ENCODE data around the gene TC2N. TPM values are rescaled to one million over a fixed set of nuclear protein-coding genes. Genes with fewer than 3 reads are reported as not detected.

The TC2N gene
- total and polyA plus RNA-seq, 2 donors (not counting 1 experiment from before 2014, with no cell fraction given): 3.7 to 10.4 TPM

DNA sequence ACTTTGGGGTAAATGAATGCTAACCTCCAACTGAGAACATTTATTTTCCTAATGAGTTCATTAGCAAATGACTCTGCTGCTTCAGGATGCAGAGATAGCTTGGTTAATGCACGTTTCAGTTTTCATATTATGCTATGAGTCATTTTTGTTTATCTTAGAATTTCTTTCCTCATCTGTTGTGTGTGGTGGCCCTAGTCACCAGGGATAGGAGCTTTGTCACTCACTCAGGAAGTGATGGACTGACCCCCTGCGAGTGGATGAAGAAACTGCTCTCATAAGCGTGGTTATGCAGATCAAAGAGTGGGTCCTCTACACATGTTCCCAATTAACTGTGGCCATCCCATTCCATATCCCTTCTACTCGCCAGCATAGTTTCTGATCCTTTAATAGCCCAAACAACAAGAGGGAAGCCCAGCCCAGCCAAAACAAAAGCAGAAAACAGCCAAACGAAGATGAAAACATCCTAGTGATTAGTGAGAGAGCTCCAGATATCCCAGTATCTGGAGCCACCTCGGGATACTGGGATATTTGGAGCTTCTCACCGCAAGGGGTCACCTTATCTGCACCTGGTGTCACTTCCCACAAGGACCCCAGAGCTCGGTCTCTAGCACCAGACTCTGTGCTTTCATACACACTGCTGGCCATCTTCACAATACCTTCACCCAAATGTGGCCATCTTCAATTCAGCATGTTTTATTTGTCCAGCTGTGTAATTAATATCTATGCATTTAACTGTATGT, 8.6 kb downstream of the TC2N start:
- ChIA-PET CTCF (interaction anchor here (1.1 kb wide), 1 partner anchor 209 kb away, joined by 5 read pairs; no protein-coding TSS in a partner anchor), POLR2A (no interaction called here)

DNA sequence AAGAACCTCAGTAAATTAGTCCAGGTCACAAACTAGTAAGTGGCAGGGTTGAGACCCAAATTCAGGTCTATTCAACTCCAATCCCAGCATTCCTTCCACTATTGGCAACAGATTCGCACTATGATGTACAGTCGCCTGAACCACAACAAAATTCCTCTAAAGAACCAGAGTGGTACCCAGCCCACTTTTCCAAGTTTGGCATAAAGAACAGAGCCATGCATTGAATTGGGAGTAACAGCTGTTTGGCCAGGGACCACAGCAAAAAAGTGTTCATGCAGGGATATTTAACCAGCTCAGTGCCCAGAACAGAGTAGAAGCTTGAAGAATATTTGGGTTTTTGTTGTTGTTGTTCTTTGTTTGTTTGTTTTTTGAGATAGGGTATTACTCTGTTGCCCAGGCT, 9.7 kb downstream of the TC2N start:
- Mint-ChIP-seq H3K4me1 (peaks cover 14% of the 10 kb centered on the region), H3K9me3 (ENCODE audit: insufficient read depth) (no peaks in the 10 kb centered on the region), H3K27ac (no peak overlapping the region), H3K4me3 (no peak overlapping the region), H3K27me3 (peaks cover 12% of the 10 kb centered on the region)
- WGBS (ENCODE audit: insufficient coverage): 100% methylated on average over 2 of the region's 2 CpGs
- Histone ChIP-seq H3K36me3 (replicated peaks in 1 of 2; ENCODE audit: control extremely low read depth in 1 of 2, control insufficient read depth in 1 of 2, extremely low read depth in 1 of 2, insufficient read depth in 2 of 2, low read length in 1 of 2) (no peaks in the 10 kb centered on the region), H3K4me1 (ENCODE audit: control insufficient read depth in 2 of 2, insufficient read depth in 2 of 2, low read length in 2 of 2) (peaks cover 27 to 32% of the 10 kb centered on the region in 2 donors), H3K27me3 (replicated peaks in 1 of 4; ENCODE audit: control extremely low read depth in 1 of 4, control insufficient read depth in 3 of 4, insufficient read depth in 4 of 4, low read length in 3 of 4) (peaks cover 0 to 5% (median 0%) of the 10 kb centered on the region in 4 experiments), H3K79me2 (ENCODE audit: control insufficient read depth, insufficient read depth, low read length) (no peaks in the 10 kb centered on the region), H3K4me2 (replicated peaks; ENCODE audit: low read depth, low read length, poor library complexity, severe bottlenecking) (no peak overlapping the region), H4K20me1 (ENCODE audit: control insufficient read depth, insufficient read depth, low read length, poor library complexity, severe bottlenecking) (no peaks in the 10 kb centered on the region), H2AFZ (ENCODE audit: insufficient read depth, low read depth, low read length, poor library complexity, severe bottlenecking) (no peak overlapping the region), H3K4me3 (ENCODE audit: control extremely low read depth in 1 of 5, extremely low read depth in 1 of 5, insufficient read depth in 1 of 5, low read depth in 2 of 5, low read length in 4 of 5) (no peak overlapping the region), H3K9me3 (ENCODE audit: control extremely low read depth in 1 of 3, control insufficient read depth in 2 of 3, insufficient read depth in 1 of 3, low read length in 2 of 3) (no peaks in the 10 kb centered on the region), H3K9ac (ENCODE audit: low read length) (no peak overlapping the region), H3K27ac (ENCODE audit: low read length in 2 of 2) (no peak overlapping the region)
- intact Hi-C loops (cut with micrococcal nuclease): no loop called here
- DNase-seq (no peak), ATAC-seq (ENCODE audit: low read depth) (no peak)
- POLR2A ChIA-PET: no interaction called here
- CTCF ChIA-PET: interaction anchor here (0.5 to 0.6 kb wide), 2 partner anchors 35 to 54 kb away, joined by 4 read pairs; no protein-coding TSS in a partner anchor
- no peak for TF ChIP-seq EZH2 (IDR thresholded peaks at IDR 0.05; ENCODE audit: borderline replicate concordance, insufficient read depth, low read depth, low read length, poor library complexity, severe bottlenecking)
- TF ChIP-seq, protein P1, sequence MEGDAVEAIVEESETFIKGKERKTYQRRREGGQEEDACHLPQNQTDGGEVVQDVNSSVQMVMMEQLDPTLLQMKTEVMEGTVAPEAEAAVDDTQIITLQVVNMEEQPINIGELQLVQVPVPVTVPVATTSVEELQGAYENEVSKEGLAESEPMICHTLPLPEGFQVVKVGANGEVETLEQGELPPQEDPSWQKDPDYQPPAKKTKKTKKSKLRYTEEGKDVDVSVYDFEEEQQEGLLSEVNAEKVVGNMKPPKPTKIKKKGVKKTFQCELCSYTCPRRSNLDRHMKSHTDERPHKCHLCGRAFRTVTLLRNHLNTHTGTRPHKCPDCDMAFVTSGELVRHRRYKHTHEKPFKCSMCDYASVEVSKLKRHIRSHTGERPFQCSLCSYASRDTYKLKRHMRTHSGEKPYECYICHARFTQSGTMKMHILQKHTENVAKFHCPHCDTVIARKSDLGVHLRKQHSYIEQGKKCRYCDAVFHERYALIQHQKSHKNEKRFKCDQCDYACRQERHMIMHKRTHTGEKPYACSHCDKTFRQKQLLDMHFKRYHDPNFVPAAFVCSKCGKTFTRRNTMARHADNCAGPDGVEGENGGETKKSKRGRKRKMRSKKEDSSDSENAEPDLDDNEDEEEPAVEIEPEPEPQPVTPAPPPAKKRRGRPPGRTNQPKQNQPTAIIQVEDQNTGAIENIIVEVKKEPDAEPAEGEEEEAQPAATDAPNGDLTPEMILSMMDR (IDR thresholded peaks at IDR 0.05): no peak

More for the DNA sequence above, 8.6 kb downstream of the TC2N start:
- Histone ChIP-seq H3K9me3 (ENCODE audit: control extremely low read depth in 1 of 3, control insufficient read depth in 2 of 3, insufficient read depth in 1 of 3, low read length in 2 of 3) (no peaks in the 10 kb centered on the region), H3K27ac (ENCODE audit: low read length in 2 of 2) (no peak overlapping the region), H3K4me1 (ENCODE audit: control insufficient read depth in 2 of 2, insufficient read depth in 2 of 2, low read length in 2 of 2) (peaks cover 22 to 24% of the 10 kb centered on the region in 2 donors), H3K27me3 (replicated peaks in 1 of 4; ENCODE audit: control extremely low read depth in 1 of 4, control insufficient read depth in 3 of 4, insufficient read depth in 4 of 4, low read length in 3 of 4) (peaks cover 0 to 5% (median 0%) of the 10 kb centered on the region in 4 experiments), H3K4me2 (replicated peaks; ENCODE audit: low read depth, low read length, poor library complexity, severe bottlenecking) (no peak overlapping the region), H3K79me2 (ENCODE audit: control insufficient read depth, insufficient read depth, low read length) (no peaks in the 10 kb centered on the region), H2AFZ (ENCODE audit: insufficient read depth, low read depth, low read length, poor library complexity, severe bottlenecking) (no peak overlapping the region), H4K20me1 (ENCODE audit: control insufficient read depth, insufficient read depth, low read length, poor library complexity, severe bottlenecking) (no peaks in the 10 kb centered on the region), H3K4me3 (ENCODE audit: control extremely low read depth in 1 of 5, extremely low read depth in 1 of 5, insufficient read depth in 1 of 5, low read depth in 2 of 5, low read length in 4 of 5) (no peak overlapping the region), H3K36me3 (replicated peaks in 1 of 2; ENCODE audit: control extremely low read depth in 1 of 2, control insufficient read depth in 1 of 2, extremely low read depth in 1 of 2, insufficient read depth in 2 of 2, low read length in 1 of 2) (no peaks in the 10 kb centered on the region), H3K9ac (ENCODE audit: low read length) (no peak overlapping the region)
- Mint-ChIP-seq H3K4me3 (no peak overlapping the region), H3K27me3 (peaks cover 12% of the 10 kb centered on the region), H3K27ac (no peak overlapping the region), H3K4me1 (peaks cover 12% of the 10 kb centered on the region), H3K9me3 (ENCODE audit: insufficient read depth) (no peaks in the 10 kb centered on the region)
- TF ChIP-seq, protein P1 (IDR thresholded peaks at IDR 0.05): no peak
- no peak for TF ChIP-seq EZH2 (IDR thresholded peaks at IDR 0.05; ENCODE audit: borderline replicate concordance, insufficient read depth, low read depth, low read length, poor library complexity, severe bottlenecking)
- DNase-seq: no peak
- WGBS (ENCODE audit: insufficient coverage): 65% methylated on average over 4 of the region's 8 CpGs
- intact Hi-C loops (cut with micrococcal nuclease): no loop called here
- ATAC-seq (ENCODE audit: low read depth): peak; percentile 33
